SK-N-MC (cell line): ENCODE data around the gene FAM229A.

Experiments
- EZH2 ChIP-seq: fragments of 200-600 bp; sonication (generic); IDR thresholded peaks from one replicate; pipeline ENCODE4 v1.6.1; 2017; ENCODE audit warnings: antibody characterized with exemption
- FOXP2 ChIP-seq: optimal IDR thresholded peaks from 2 replicates; pipeline ENCODE3; 2011; ENCODE audit warnings: mild to moderate bottlenecking, moderate library complexity; ENCODE audit not compliant: insufficient read depth; ENCODE audit errors: extremely low read length, control extremely low read depth
- POLR2AphosphoS5 ChIP-seq: IDR thresholded peaks from 2 replicates; pipeline ENCODE4 v1.6.1; 2012; ENCODE audit warnings: mild to moderate bottlenecking, low read depth, low read length, borderline replicate concordance

DNA sequence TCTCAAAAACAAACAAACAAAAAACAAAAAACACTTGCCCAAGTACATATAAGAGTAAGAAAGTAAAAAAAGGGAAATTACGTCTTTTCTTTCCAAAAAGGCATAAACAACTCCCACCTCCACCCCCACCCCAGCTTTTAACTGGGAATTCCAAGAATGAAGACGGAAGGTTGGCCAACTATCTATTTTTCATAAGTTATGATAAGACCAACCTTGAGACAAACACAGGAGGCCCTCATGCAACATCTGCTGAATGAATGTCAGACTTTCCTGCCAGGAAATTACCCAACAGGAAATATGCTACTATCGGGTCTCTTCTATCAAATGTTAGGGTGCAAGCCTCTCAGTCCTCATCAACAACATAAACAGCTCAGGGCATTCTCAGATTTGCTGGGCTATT lies 30.0 kb upstream of the FAM229A start:
- no peak for TF ChIP-seq EZH2
- no peak for TF ChIP-seq POLR2AphosphoS5
- no peak for TF ChIP-seq FOXP2
